GM12878 (cell line): ENCODE measurements around the gene REM2. TPM values are rescaled to one million over a fixed set of nuclear protein-coding genes. Genes with fewer than 3 reads are reported as not detected.
A peak's percentile ranks its signal among the peaks of the same experiment; 100 is the strongest.

Experiments used
- ATAC-seq: fragments of 200-7000 bp; cut with Tn5 transposase; 3 replicates; pipeline ENCODE4 v1.9.1; 2020; ENCODE audit warnings: mild to moderate bottlenecking, moderate library complexity
- Bru-seq: library from RNA; stranded (reverse); fragments of 400-500 nt; gene quantifications from one replicate; lab custom pipeline; 2021; lab: Mats Ljungman, UMichigan
- BruChase-seq, 2 experiments: library from RNA; stranded (reverse); fragments of 400-500 nt; gene quantifications; one replicate each; lab custom pipeline; 2021; lab: Mats Ljungman, UMichigan
- BruUV-seq: library from RNA; stranded (reverse); fragments of 400-500 nt; replicated peaks from 2 replicates; lab custom pipeline; 2021; lab: Mats Ljungman, UMichigan
- CTCF ChIA-PET: fragments of 300-600 bp; sonication (Branson Sonifier 250); formaldehyde crosslinking; extraction: SDS; loops from one replicate; lab custom pipeline; 2021; ENCODE audit warnings: inconsistent platforms; lab: Yijun Ruan, JAX
- POLR2A ChIA-PET: fragments of 350-600 bp; formaldehyde crosslinking; extraction: SDS; loops from one replicate; lab custom pipeline; 2021; ENCODE audit warnings: inconsistent platforms; lab: Charles Lee
- RAD21 ChIA-PET: fragments of 300-600 bp; sonication (Branson Sonifier 250); formaldehyde crosslinking; loops from one replicate; lab custom pipeline; 2023; ENCODE audit warnings: antibody characterized with exemption; ENCODE audit not compliant: unreplicated experiment; lab: Charles Lee
- SMC1A ChIA-PET: fragments of 300-600 bp; sonication (Branson Sonifier 250); formaldehyde crosslinking; loops from one replicate; lab custom pipeline; 2023; ENCODE audit not compliant: unreplicated experiment, uncharacterized antibody; lab: Charles Lee
- DNase-seq: peaks from one replicate; pipeline ENCODE4 v3.0.0-alpha.2; 2011; ENCODE audit warnings: low read depth, low spot score
- FAIRE-seq: peaks from 3 replicates; lab custom pipeline; 2011; peaks lifted over from hg19 to GRCh38; lab: Jason Lieb, UNC
- H2AFZ ChIP-seq: 2 replicates; pipeline ENCODE4 v1.6.0; 2011; ENCODE audit warnings: low read depth, low read length, control low read depth; ENCODE audit not compliant: control insufficient read depth
- H3K27ac ChIP-seq: 2 replicates; pipeline ENCODE4 v1.5.1; 2011; ENCODE audit warnings: control low read depth; ENCODE audit not compliant: control insufficient read depth, insufficient read depth
- H3K27me3 ChIP-seq, 2 experiments: replicated peaks in 1 of 2; 2 replicates each; pipeline versions ENCODE4 v1.6.0 to v1.6.1; 2011; ENCODE audit warnings: low read length in 1 of 2; ENCODE audit not compliant: control insufficient read depth in 2 of 2, insufficient read depth in 2 of 2
- H3K36me3 ChIP-seq, 2 experiments: 2 replicates each; pipeline ENCODE4 v1.5.1; 2011; ENCODE audit warnings: low read length in 1 of 2; ENCODE audit not compliant: control insufficient read depth in 2 of 2, insufficient read depth in 2 of 2
- H3K4me1 ChIP-seq: 2 replicates; pipeline ENCODE4 v1.6.1; 2011; ENCODE audit warnings: mild to moderate bottlenecking, low read length, moderate library complexity, mixed read lengths; ENCODE audit not compliant: control insufficient read depth, insufficient read depth
- H3K4me2 ChIP-seq: 2 replicates; pipeline ENCODE4 v1.6.0; 2011; ENCODE audit warnings: control low read depth; ENCODE audit not compliant: control insufficient read depth, insufficient read depth
- H3K4me3 ChIP-seq: fragments of 200-600 bp; sonication (generic); 2 replicates; pipeline ENCODE4 v1.5.1; 2016
- H3K79me2 ChIP-seq: 2 replicates; pipeline ENCODE4 v1.6.0; 2011; ENCODE audit warnings: low read length; ENCODE audit not compliant: control insufficient read depth, insufficient read depth
- H3K9ac ChIP-seq: 2 replicates; pipeline ENCODE4 v1.8.0; 2011; ENCODE audit warnings: low read length, control low read depth, mixed read lengths; ENCODE audit not compliant: control insufficient read depth, insufficient read depth
- H3K9me3 ChIP-seq: replicated peaks from 3 replicates; pipeline ENCODE4 v1.5.1; 2011; ENCODE audit warnings: mild to moderate bottlenecking, low read length; ENCODE audit not compliant: control insufficient read depth, insufficient read depth
- H4K20me1 ChIP-seq: 2 replicates; pipeline ENCODE4 v1.6.0; 2011; ENCODE audit not compliant: control insufficient read depth, insufficient read depth
- BCL3 ChIP-seq: IDR thresholded peaks from 2 replicates; pipeline ENCODE4 v1.6.1; 2011; ENCODE audit warnings: borderline replicate concordance, low read depth, mild to moderate bottlenecking, moderate library complexity, low read length; ENCODE audit not compliant: insufficient read depth, poor library complexity, severe bottlenecking
- CBX5 ChIP-seq: sonication (generic); IDR thresholded peaks from 2 replicates; pipeline ENCODE4 v1.6.1; 2016; ENCODE audit warnings: low read depth, moderate library complexity, mild to moderate bottlenecking, inconsistent platforms
- IRF4 ChIP-seq: IDR thresholded peaks from 2 replicates; pipeline ENCODE4 v1.6.1; 2011; ENCODE audit warnings: low read depth, low read length
- PAX8 ChIP-seq: fragments of 450-650 bp; IDR thresholded peaks from 2 replicates; pipeline ENCODE4 v1.6.1; 2017; ENCODE audit warnings: mild to moderate bottlenecking, moderate library complexity
- POLR2A ChIP-seq: IDR thresholded peaks from 2 replicates; pipeline ENCODE4 v1.6.1; 2011; ENCODE audit warnings: low read depth, mild to moderate bottlenecking, low read length
- RCOR1 ChIP-seq: conservative IDR thresholded peaks from 2 replicates; pipeline ENCODE4 v1.6.1; 2012; ENCODE audit warnings: low read depth, low read length, improper control_type of control experiment
- WGBS: methylation state at CpG from one replicate; pipeline ENCODE4 v1.1.6; 2016; ENCODE audit warnings: low lambda C conversion rate; ENCODE audit not compliant: insufficient replicate concordance, insufficient coverage; ENCODE audit errors: missing lambda C conversion rate; 5-methylcytosine and 5-hydroxymethylcytosine counted together
- in situ Hi-C: fragments of 300-500 bp; cut with MboI; formaldehyde crosslinking; loops from 9 replicates; pipeline ENCODE4 v1.14.3; 2018; ENCODE audit warnings: mixed read lengths
- intact Hi-C: fragments of 100-400 bp; cut with micrococcal nuclease; formaldehyde crosslinking; loops from one replicate; pipeline ENCODE4 v1.14.2; 2022; ENCODE audit not compliant: unreplicated experiment
- long read RNA-seq, 2 experiments: library from polyadenylated mRNA; unstranded; transcript quantifications; one replicate each; pipeline ENCODE4 v2.0.0, GENCODE V29; 2019 to 2020
- polyA minus RNA-seq, 3 experiments: library from RNA; depleted of rRNA, polyadenylated mRNA; stranded (reverse); fragments of >200 nt; gene quantifications; 2 replicates each; pipeline ENCODE4 v1.2.3, GENCODE V29; 2011
- polyA plus RNA-seq, 11 experiments: library from polyadenylated mRNA; depleted of rRNA in 4 of 11; unstranded in 6 of 11; stranded (reverse) in 5 of 11; fragments of >200 nt; fragmentation: Nextera tagmentation in 4 of 11; fragmentation: Illumina TruSeq in 1 of 11; extraction: Ambion mirVana in 4 of 11; extraction: Trizol in 1 of 11; gene quantifications; 1 replicate in 1 of 11; 2 replicates in 10 of 11; pipeline versions ENCODE4 v1.2.1 to v1.2.3, GENCODE V29; 2011 to 2016; ENCODE audit warnings: inconsistent platforms in 2 of 11, missing spikeins in 2 of 11, low read depth in 1 of 11
- total RNA-seq, 4 experiments: library from RNA; depleted of rRNA in 3 of 4; stranded (reverse); fragments of >200 nt in 3 of 4; fragmentation: Illumina TruSeq in 1 of 4; extraction: Trizol in 1 of 4; gene quantifications; 2 replicates each; pipeline versions ENCODE4 v1.2.1 to v1.2.3, GENCODE V29; 2013 to 2021
- TF ChIP-seq, protein P1 (sequence below): fragments of 450-650 bp; formaldehyde crosslinking; IDR thresholded peaks from 2 replicates; pipeline ENCODE4 v1.4.0; 2020; ENCODE audit warnings: mild to moderate bottlenecking, moderate library complexity

Gene REM2
- 3.3 and 4.7 TPM in 2 replicates for total RNA-seq (2013; cell fraction: nucleolus; rRNA removed)
- total RNA-seq (2014; rRNA removed) (0.87 and 1.2 TPM in 2 replicates), total RNA-seq (2014; rRNA removed; fragmentation: Illumina TruSeq; extraction: Trizol) (0.27 and 0.37 TPM in 2 replicates), total RNA-seq (2021) (0.66 and 0.69 TPM in 2 replicates), polyA plus RNA-seq (2011; rRNA removed) (0.69 and 1.1 TPM in 2 replicates), polyA plus RNA-seq (2014; fragmentation: Illumina TruSeq; extraction: Trizol) (0.17 and 0.66 TPM in 2 replicates), polyA plus RNA-seq (2014; fragmentation: Nextera tagmentation; extraction: Ambion mirVana) (1 to 10 TPM in 1 of 2 experiments, under 1 TPM in 1; 0.68 to 1.3 TPM), polyA plus RNA-seq (2014; rRNA removed) (1.3 and 1.5 TPM in 2 replicates), polyA plus RNA-seq (2016; fragmentation: Nextera tagmentation; extraction: Ambion mirVana) (1 to 10 TPM in 1 of 2 experiments, under 1 TPM in 1; 0.97 to 1.5 TPM), polyA minus RNA-seq (2011; rRNA and poly(A)+ RNA removed) (0.88 and 1.6 TPM in 2 replicates), Bru-seq, nascent RNA (percentile 55 among the genes with signal in this experiment), BruChase-seq, experiment 1, labeled RNA remaining after a 6-hour chase (percentile 60 among the genes with signal in this experiment), BruChase-seq, experiment 2, labeled RNA remaining after a 2-hour chase (percentile 53 among the genes with signal in this experiment)
- 0.84 TPM for polyA plus RNA-seq (2011; ENCODE audit: low read depth)
- polyA plus RNA-seq (2011; cell fraction: cytosol; rRNA removed) = 0.59 and 0.61 TPM in 2 replicates
- polyA plus RNA-seq (2011; cell fraction: nucleus; rRNA removed) = 1.9 and 2.3 TPM in 2 replicates
- 0.94 and 1.6 TPM in 2 replicates for polyA plus RNA-seq (2012)
- polyA minus RNA-seq (2011; cell fraction: cytosol; rRNA and poly(A)+ RNA removed) = 0.94 TPM in 2 replicates
- 2.4 and 2.8 TPM in 2 replicates for polyA minus RNA-seq (2011; cell fraction: nucleus; rRNA and poly(A)+ RNA removed)
- long read RNA-seq, experiment 1 = 0 reads
- long read RNA-seq, experiment 2, partial matches to known transcripts = 0 of 4 reads
- long read RNA-seq, experiment 2, other reads (novel, unspliced or antisense) = 4 of 4 reads

GRCh38 chr14:22883173-22883976, at the start of gene REM2:
Gene REM2, plus strand, starts transcription at chr14:22883222. Its CDS starts 66 bp downstream, at chr14:22883288.
- Histone ChIP-seq H3K36me3 (0 out of 4 replicates have a peak, but pooled peaks cover 0 to 3% of the 10 kb centered on the region in 2 experiments), H2AFZ (no peak within 1 kb of the TSS), H3K27me3 (no peaks in the 10 kb centered on the region), H3K27ac (no peak within 1 kb of the TSS), H4K20me1 (no peaks in the 10 kb centered on the region), H3K9me3 (no peaks in the 10 kb centered on the region), H3K4me2 (no peak within 1 kb of the TSS), H3K4me3 (no peak within 1 kb of the TSS), H3K79me2 (peaks cover 5% of the 10 kb centered on the region), H3K9ac (no peak within 1 kb of the TSS), H3K4me1 (peaks cover 21% of the 10 kb centered on the region)
- ChIA-PET CTCF (interaction anchor here (1.2 to 10.8 kb wide), 5 partner anchors 10 to 188 kb away, joined by 4 to 174 read pairs (median 19); partner anchors contain the start of gene LRP10), POLR2A (interaction anchor here (0.8 to 5.6 kb wide), 6 partner anchors 11 to 70 kb away, joined by 3 to 45 read pairs (median 4); partner anchors contain the start of gene LRP10), RAD21 (interaction anchor here (1.1 to 4.1 kb wide), 3 partner anchors 11 to 17 kb away, joined by 3 to 43 read pairs (median 3); partner anchors contain the start of gene LRP10), SMC1A (interaction anchor here (0.7 to 9.5 kb wide), 7 partner anchors 9 to 46 kb away, joined by 3 to 110 read pairs (median 4); partner anchors contain the start of gene LRP10)
- FAIRE-seq (no peak), DNase-seq (no peak), ATAC-seq (no peak)
- no peak for TF ChIP-seq CBX5
- TF ChIP-seq POLR2A = peak; percentile 45; the same call in 1 of the 2 replicates
- no peak for TF ChIP-seq IRF4
- TF ChIP-seq BCL3 = peak; percentile 48
- no peak for TF ChIP-seq RCOR1
- no peak for TF ChIP-seq PAX8
- TF ChIP-seq, protein P1, sequence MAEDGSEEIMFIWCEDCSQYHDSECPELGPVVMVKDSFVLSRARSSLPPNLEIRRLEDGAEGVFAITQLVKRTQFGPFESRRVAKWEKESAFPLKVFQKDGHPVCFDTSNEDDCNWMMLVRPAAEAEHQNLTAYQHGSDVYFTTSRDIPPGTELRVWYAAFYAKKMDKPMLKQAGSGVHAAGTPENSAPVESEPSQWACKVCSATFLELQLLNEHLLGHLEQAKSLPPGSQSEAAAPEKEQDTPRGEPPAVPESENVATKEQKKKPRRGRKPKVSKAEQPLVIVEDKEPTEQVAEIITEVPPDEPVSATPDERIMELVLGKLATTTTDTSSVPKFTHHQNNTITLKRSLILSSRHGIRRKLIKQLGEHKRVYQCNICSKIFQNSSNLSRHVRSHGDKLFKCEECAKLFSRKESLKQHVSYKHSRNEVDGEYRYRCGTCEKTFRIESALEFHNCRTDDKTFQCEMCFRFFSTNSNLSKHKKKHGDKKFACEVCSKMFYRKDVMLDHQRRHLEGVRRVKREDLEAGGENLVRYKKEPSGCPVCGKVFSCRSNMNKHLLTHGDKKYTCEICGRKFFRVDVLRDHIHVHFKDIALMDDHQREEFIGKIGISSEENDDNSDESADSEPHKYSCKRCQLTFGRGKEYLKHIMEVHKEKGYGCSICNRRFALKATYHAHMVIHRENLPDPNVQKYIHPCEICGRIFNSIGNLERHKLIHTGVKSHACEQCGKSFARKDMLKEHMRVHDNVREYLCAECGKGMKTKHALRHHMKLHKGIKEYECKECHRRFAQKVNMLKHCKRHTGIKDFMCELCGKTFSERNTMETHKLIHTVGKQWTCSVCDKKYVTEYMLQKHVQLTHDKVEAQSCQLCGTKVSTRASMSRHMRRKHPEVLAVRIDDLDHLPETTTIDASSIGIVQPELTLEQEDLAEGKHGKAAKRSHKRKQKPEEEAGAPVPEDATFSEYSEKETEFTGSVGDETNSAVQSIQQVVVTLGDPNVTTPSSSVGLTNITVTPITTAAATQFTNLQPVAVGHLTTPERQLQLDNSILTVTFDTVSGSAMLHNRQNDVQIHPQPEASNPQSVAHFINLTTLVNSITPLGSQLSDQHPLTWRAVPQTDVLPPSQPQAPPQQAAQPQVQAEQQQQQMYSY = no peak
- WGBS = 89% methylated on average over 14 of the region's 15 CpGs
- BruUV-seq = no TSS peak
- intact Hi-C loops (no loop called here), in situ Hi-C loops (no loop called here)
